ENCODE data around the gene SNRNP48. TPM values are rescaled to one million over a fixed set of nuclear protein-coding genes. Genes with fewer than 3 reads are reported as not detected.

Gene SNRNP48
- total and polyA plus RNA-seq, 2 of the 8 experiments (the other 6 are each of a cell fraction or from before 2014, with no cell fraction given), result 7.7 to 21.0 TPM

DNA sequence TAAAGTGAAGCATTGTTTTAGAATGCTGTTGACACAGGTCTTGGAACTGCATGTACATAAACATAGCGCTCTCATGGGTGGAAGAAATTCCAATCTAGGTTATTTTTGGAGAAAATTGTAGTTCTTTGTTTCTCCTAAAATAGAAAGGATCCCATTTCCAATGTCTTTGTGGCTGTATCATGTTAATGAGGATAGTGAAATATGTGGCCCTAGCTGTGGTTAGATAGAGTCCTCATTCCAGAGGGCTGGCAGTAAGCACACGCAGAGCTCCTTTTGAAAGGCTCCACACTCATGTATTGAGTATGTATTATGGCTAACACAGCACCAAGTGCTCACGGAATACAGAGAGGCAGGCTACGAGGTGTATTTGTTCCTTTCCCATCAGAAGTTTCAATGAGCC is 60.9 kb downstream of the SNRNP48 start:
- H2AK5ac ChIP-seq (ENCODE audit: low read depth, low read length), result no peak overlapping the region
- no peak overlapping the region for H3K14ac ChIP-seq (ENCODE audit: insufficient read length)
- H3K4ac ChIP-seq (replicated peaks; ENCODE audit: insufficient read length, low read depth, low read length), result no peak overlapping the region
- TF ChIP-seq HDAC2 (IDR thresholded peaks at IDR 0.05; ENCODE audit: borderline replicate concordance in 1 of 2, low read depth in 2 of 2, low read length in 2 of 2) (no peak), TEAD4 (IDR thresholded peaks at IDR 0.05; ENCODE audit: low read depth, low read length) (no peak), POLR2AphosphoS5 (IDR thresholded peaks at IDR 0.05; ENCODE audit: low read depth, low read length) (no peak), CHD2 (IDR thresholded peaks at IDR 0.05; ENCODE audit: low read length) (no peak), KDM4A (IDR thresholded peaks at IDR 0.05; ENCODE audit: low read depth, low read length, severe bottlenecking) (no peak), EZH2 (IDR thresholded peaks at IDR 0.05; ENCODE audit: low read depth, low read length, severe bottlenecking) (no peak), GTF2F1 (IDR thresholded peaks at IDR 0.05; ENCODE audit: borderline replicate concordance, low read depth, low read length) (no peak), YY1 (IDR thresholded peaks at IDR 0.05; ENCODE audit: low read depth, low read length) (no peak), HDAC6 (IDR thresholded peaks at IDR 0.05; ENCODE audit: low read depth, low read length) (no peak)
- FAIRE-seq (no peak), DNase-seq (ENCODE audit: low read depth in 1 of 2, low spot score in 2 of 2) (no peak)
- no peak overlapping the region for H2BK20ac ChIP-seq (ENCODE audit: low read length)
- no peak overlapping the region for H3K23ac ChIP-seq (ENCODE audit: insufficient read length)
- no peak overlapping the region for H2BK12ac ChIP-seq (ENCODE audit: low read depth, low read length)
- no peak overlapping the region for H4K5ac ChIP-seq (ENCODE audit: insufficient read length, low read depth, low read length)
- H2BK15ac ChIP-seq (ENCODE audit: low read length), result no peak overlapping the region
- no peaks in the 10 kb centered on the region for H3K9me3 ChIP-seq (ENCODE audit: insufficient read depth in 2 of 2, low read depth in 1 of 2, low read length in 1 of 2)
- ChIA-PET POLR2A (ENCODE audit: partially characterized antibody) (no interaction called here), CTCF (ENCODE audit: partially characterized antibody) (interaction anchor here (1.0 to 1.8 kb wide), 5 partner anchors 9 to 72 kb away, joined by 3 to 6 read pairs (median 3); no protein-coding TSS in a partner anchor)
- no peaks in the 10 kb centered on the region for H3K79me2 ChIP-seq (ENCODE audit: control insufficient read depth in 1 of 2, insufficient read depth in 2 of 2, low read length in 2 of 2)
- H3K36me3 ChIP-seq (ENCODE audit: control insufficient read depth in 2 of 4, insufficient read depth in 4 of 4, low read length in 3 of 4), result no peaks in the 10 kb centered on the region
- peak overlapping the region; percentile 0 for H4K91ac ChIP-seq (replicated peaks; ENCODE audit: insufficient read length, low read length)
- H3K27me3 ChIP-seq (replicated peaks in 1 of 4; ENCODE audit: control insufficient read depth in 3 of 4, extremely low read depth in 1 of 4, insufficient read depth in 3 of 4, low read length in 3 of 4), result peaks cover 0 to 1% (median 0%) of the 10 kb centered on the region in 4 experiments; a peak in 1 of 7 replicates
- H2BK120ac ChIP-seq (replicated peaks; ENCODE audit: low read depth, low read length), result no peak overlapping the region
- H4K20me1 ChIP-seq (replicated peaks in 1 of 2; ENCODE audit: control insufficient read depth in 1 of 2, insufficient read depth in 2 of 2, low read length in 2 of 2), result no peaks in the 10 kb centered on the region
- no peak overlapping the region for H2BK5ac ChIP-seq (ENCODE audit: low read depth, low read length)
- no peak overlapping the region for H3K27ac ChIP-seq (ENCODE audit: low read depth, low read length)
- peaks cover 0 to 3% (median 0%) of the 10 kb centered on the region in 4 experiments; a peak in 1 of 7 replicates for H3K4me1 ChIP-seq (replicated peaks in 1 of 4; ENCODE audit: control insufficient read depth in 3 of 4, insufficient read depth in 4 of 4, low read length in 3 of 4)
- H3K23me2 ChIP-seq (ENCODE audit: low read depth, low read length), result no peaks in the 10 kb centered on the region
- WGBS, 2 experiments (ENCODE audit: extremely low coverage in 1 of 2, insufficient coverage in 1 of 2, insufficient read length in 1 of 2, insufficient replicate concordance in 2 of 2, low coverage in 1 of 2, low lambda C conversion rate in 2 of 2, missing lambda C conversion rate in 1 of 2), result 91% methylated on average over 4 of the region's 4 CpGs; no CpG with 5 or more reads in 1 of the 2 experiments
- H3K18ac ChIP-seq (ENCODE audit: extremely low read depth, low read length), result no peak overlapping the region
- H3K4me2 ChIP-seq (ENCODE audit: insufficient read depth in 1 of 2, low read depth in 2 of 2, low read length in 2 of 2), result no peak overlapping the region
- no peak overlapping the region for H3K4me3 ChIP-seq (ENCODE audit: extremely low read depth in 1 of 4, insufficient read depth in 2 of 4, low read depth in 3 of 4, low read length in 4 of 4)
- no peak overlapping the region for H3K56ac ChIP-seq (replicated peaks; ENCODE audit: insufficient read length, low read depth, low read length)
- no peaks in the 10 kb centered on the region for H3K79me1 ChIP-seq (ENCODE audit: low read depth, low read length)
- H4K8ac ChIP-seq (ENCODE audit: extremely low read depth, insufficient read depth, low read length), result no peak overlapping the region
- no peak overlapping the region for H3K9ac ChIP-seq (replicated peaks in 1 of 4; ENCODE audit: extremely low read depth in 1 of 4, low read depth in 3 of 4, low read length in 3 of 4)
- H2AFZ ChIP-seq (ENCODE audit: low read length), result peak overlapping the region; percentile 21; the same call in 1 of the 2 replicates

Measured in H1 (cell line).